Osteocyte (in vitro differentiated cells): ENCODE measurements around the gene GNAL. TPM values are rescaled to one million over a fixed set of nuclear protein-coding genes. Genes with fewer than 3 reads are reported as not detected.
A peak's percentile ranks its signal among the peaks of the same experiment; 100 is the strongest.

Source experiments
- DNase-seq: peaks from one replicate; pipeline ENCODE4 v3.0.0; 2021; ENCODE audit warnings: mixed read lengths; ENCODE audit not compliant: unreplicated experiment; ENCODE audit errors: extremely low spot score
- H3K27ac Mint-ChIP-seq: one replicate; pipeline ENCODE4 v1.8.0; 2021; ENCODE audit warnings: mild to moderate bottlenecking, mixed read lengths; ENCODE audit not compliant: unreplicated experiment
- H3K27me3 Mint-ChIP-seq: one replicate; pipeline ENCODE4 v1.8.0; 2021; ENCODE audit warnings: mixed read lengths; ENCODE audit not compliant: unreplicated experiment
- H3K36me3 Mint-ChIP-seq: one replicate; pipeline ENCODE4 v1.8.0; 2021; ENCODE audit warnings: mixed read lengths; ENCODE audit not compliant: unreplicated experiment
- H3K4me1 Mint-ChIP-seq: one replicate; pipeline ENCODE4 v1.8.0; 2021; ENCODE audit warnings: mixed read lengths; ENCODE audit not compliant: unreplicated experiment
- H3K4me3 Mint-ChIP-seq: one replicate; pipeline ENCODE4 v1.8.0; 2021; ENCODE audit warnings: mild to moderate bottlenecking, moderate library complexity, mixed read lengths; ENCODE audit not compliant: unreplicated experiment
- H3K9me3 Mint-ChIP-seq: one replicate; pipeline ENCODE4 v1.8.0; 2021; ENCODE audit warnings: mixed read lengths; ENCODE audit not compliant: unreplicated experiment
- CTCF ChIP-seq: fragments of 200-600 bp; sonication (generic); IDR thresholded peaks from 2 replicates; pipeline ENCODE4 v1.5.0; 2021; ENCODE audit warnings: antibody characterized with exemption, mild to moderate bottlenecking, moderate library complexity
- total RNA-seq: library from RNA; stranded (reverse); gene quantifications from 2 replicates; pipeline ENCODE4 v1.2.1, GENCODE V29; 2021

Gene GNAL
- total RNA-seq, 1 donor from 2014 or later = 1.2 TPM

- no peak overlapping the region for H3K27ac Mint-ChIP-seq
- no peaks in the 10 kb centered on the region for H3K36me3 Mint-ChIP-seq
- H3K9me3 Mint-ChIP-seq = no peaks in the 10 kb centered on the region
- H3K4me3 Mint-ChIP-seq = no peak overlapping the region
- TF ChIP-seq CTCF = peak; percentile 37
- peaks cover 50% of the 10 kb centered on the region for H3K27me3 Mint-ChIP-seq
- H3K4me1 Mint-ChIP-seq = no peaks in the 10 kb centered on the region
- no peak for DNase-seq
These were observed 39.2 kb downstream of the GNAL start for GRCh38 chr18:11728249-11728648.

GRCh38 chr18:11729556-11729955 is 40.5 kb downstream of the GNAL start:
- Mint-ChIP-seq H3K36me3 (no peaks in the 10 kb centered on the region), H3K27me3 (peaks cover 59% of the 10 kb centered on the region), H3K4me1 (no peaks in the 10 kb centered on the region), H3K9me3 (no peaks in the 10 kb centered on the region), H3K4me3 (no peak overlapping the region), H3K27ac (no peak overlapping the region)
- TF ChIP-seq CTCF = no peak
- DNase-seq = no peak

GRCh38 chr18:11733031-11733430 is 44.0 kb downstream of the GNAL start:
- Mint-ChIP-seq H3K4me1 (no peaks in the 10 kb centered on the region), H3K9me3 (no peaks in the 10 kb centered on the region), H3K27me3 (peaks cover 64% of the 10 kb centered on the region), H3K4me3 (peak overlapping the region; percentile 46), H3K36me3 (no peaks in the 10 kb centered on the region), H3K27ac (no peak overlapping the region)
- peak; percentile 92 for DNase-seq
- peak; percentile 97 for TF ChIP-seq CTCF

GRCh38 chr18:11736656-11737055 is 47.6 kb downstream of the GNAL start:
- H3K27me3 Mint-ChIP-seq = peaks cover 69% of the 10 kb centered on the region
- H3K4me1 Mint-ChIP-seq = no peaks in the 10 kb centered on the region
- no peak for TF ChIP-seq CTCF
- no peak overlapping the region for H3K27ac Mint-ChIP-seq
- no peaks in the 10 kb centered on the region for H3K36me3 Mint-ChIP-seq
- H3K4me3 Mint-ChIP-seq = no peak overlapping the region
- no peak for DNase-seq
- H3K9me3 Mint-ChIP-seq = no peaks in the 10 kb centered on the region

- no peak for DNase-seq
These were observed 50.8 kb downstream of the GNAL start for GRCh38 chr18:11739893-11740292.

More at GRCh38 chr18:11739893-11740292, 50.8 kb downstream of the GNAL start:
- Mint-ChIP-seq H3K4me1 (no peaks in the 10 kb centered on the region), H3K27ac (no peak overlapping the region), H3K27me3 (peaks cover 79% of the 10 kb centered on the region), H3K4me3 (no peak overlapping the region), H3K9me3 (no peaks in the 10 kb centered on the region), H3K36me3 (no peaks in the 10 kb centered on the region)
- TF ChIP-seq CTCF = no peak
